HepG2 (cell line): Measurements from ENCODE around the gene BCCIP. TPM values are rescaled to one million over a fixed set of nuclear protein-coding genes. Genes with fewer than 3 reads are reported as not detected.

Experiments used
- ATAC-seq: fragments of 200-7000 bp; cut with Tn5 transposase; 3 replicates; pipeline ENCODE4 v1.9.1; 2020; ENCODE audit warnings: mild to moderate bottlenecking, moderate library complexity
- BruUV-seq: library from RNA; stranded (reverse); fragments of 400-500 nt; replicated peaks from 2 replicates; lab custom pipeline; 2021; lab: Mats Ljungman, UMichigan
- CTCF ChIA-PET: fragments of 300-600 bp; formaldehyde crosslinking; extraction: SDS; loops from one replicate; lab custom pipeline; 2021; ENCODE audit warnings: low total read pairs, inconsistent platforms, low intra/inter-chr PET ratio; lab: Yijun Ruan, JAX
- POLR2A ChIA-PET: fragments of 350-600 bp; sonication (Branson Sonifier 250); formaldehyde crosslinking; loops from one replicate; lab custom pipeline; 2020; ENCODE audit warnings: antibody characterized with exemption, inconsistent platforms; lab: Yijun Ruan, JAX
- DNase-seq: peaks from one replicate; pipeline ENCODE4 v3.0.0-alpha.2; 2015; ENCODE audit warnings: low spot score
- FAIRE-seq: peaks from 3 replicates; lab custom pipeline; 2011; peaks lifted over from hg19 to GRCh38; lab: Jason Lieb, UNC
- H2AFZ ChIP-seq: one replicate; pipeline ENCODE4 v1.6.1; 2011; ENCODE audit warnings: low read length, inconsistent platforms
- H3K27ac ChIP-seq: fragments of 300-600 bp; 3 replicates; pipeline ENCODE4 v1.8.0; 2011; ENCODE audit warnings: mixed run types, mild to moderate bottlenecking, mixed read lengths, low read length, inconsistent platforms; ENCODE audit not compliant: insufficient read depth; ENCODE audit errors: extremely low read length
- H3K27me3 ChIP-seq, 2 experiments: fragments of 200-600 bp in 1 of 2; 2 replicates in 1 of 2; 3 replicates in 1 of 2; pipeline versions ENCODE4 v1.6.0 to v1.8.0; 2011; ENCODE audit warnings: low read length in 2 of 2, mild to moderate bottlenecking in 2 of 2, moderate library complexity in 2 of 2, inconsistent platforms in 1 of 2; ENCODE audit not compliant: insufficient read depth in 2 of 2, control insufficient read depth in 1 of 2
- H3K36me3 ChIP-seq, 2 experiments: fragments of 200-600 bp in 1 of 2; replicated peaks in 1 of 2; 2 replicates in 1 of 2; 3 replicates in 1 of 2; pipeline versions ENCODE4 v1.5.1 to v1.8.0; 2011; ENCODE audit warnings: low read length in 2 of 2, inconsistent platforms in 1 of 2; ENCODE audit not compliant: insufficient read depth in 2 of 2, control insufficient read depth in 1 of 2
- H3K4me1 ChIP-seq: 2 replicates; pipeline ENCODE4 v1.5.1; 2012; ENCODE audit warnings: low read length, inconsistent platforms; ENCODE audit not compliant: insufficient read depth
- H3K4me2 ChIP-seq: 2 replicates; pipeline ENCODE4 v1.6.0; 2011; ENCODE audit warnings: low read depth, low read length, inconsistent platforms
- H3K4me3 ChIP-seq, 3 experiments: fragments of 200-600 bp in 1 of 3; sonication (generic), shearing (Covaris generic) in 1 of 3; replicated peaks in 1 of 3; 2 replicates each; pipeline ENCODE4 v1.5.1; 2011 to 2016; ENCODE audit warnings: low read length in 3 of 3, inconsistent platforms in 2 of 3, low read depth in 2 of 3, mild to moderate bottlenecking in 2 of 3, control low read depth in 1 of 3, mixed read lengths in 1 of 3; ENCODE audit not compliant: insufficient read depth in 1 of 3
- H3K79me2 ChIP-seq: one replicate; pipeline ENCODE4 v1.6.1; 2011; ENCODE audit warnings: low read length, inconsistent platforms; ENCODE audit not compliant: insufficient read depth
- H3K9ac ChIP-seq: 2 replicates; pipeline ENCODE4 v1.6.0; 2011; ENCODE audit warnings: mild to moderate bottlenecking, low read depth, low read length, inconsistent platforms; ENCODE audit not compliant: insufficient read depth
- H3K9me3 ChIP-seq: 2 replicates; pipeline ENCODE4 v1.5.1; 2012; ENCODE audit warnings: mild to moderate bottlenecking, low read length
- H4K20me1 ChIP-seq: 2 replicates; pipeline ENCODE4 v1.6.0; 2011; ENCODE audit warnings: inconsistent platforms, mild to moderate bottlenecking, low read length, moderate library complexity; ENCODE audit not compliant: insufficient read depth
- DNMT3B ChIP-seq: conservative IDR thresholded peaks from 2 replicates; pipeline ENCODE4 v1.6.1; 2016; ENCODE audit warnings: missing biosample characterization, control low read depth
- MEIS1 ChIP-seq: sonication (generic); formaldehyde crosslinking; IDR thresholded peaks from 2 replicates; pipeline ENCODE4 v1.9.0; 2021; ENCODE audit warnings: mild to moderate bottlenecking, missing genetic modification reagents, moderate library complexity, borderline replicate concordance
- NBN ChIP-seq: fragments of 450-650 bp; conservative IDR thresholded peaks from 2 replicates; pipeline ENCODE4 v1.6.1; 2017
- RBAK ChIP-seq: sonication (generic); formaldehyde crosslinking; IDR thresholded peaks from 2 replicates; pipeline ENCODE4 v1.5.1; 2020; ENCODE audit warnings: mild to moderate bottlenecking, missing genetic modification reagents
- REPIN1 ChIP-seq: sonication (generic); formaldehyde crosslinking; IDR thresholded peaks from 2 replicates; pipeline ENCODE4 v1.8.0; 2022; ENCODE audit warnings: missing genetic modification reagents, low read depth, mild to moderate bottlenecking, borderline replicate concordance
- SETDB1 ChIP-seq: sonication (generic); formaldehyde crosslinking; IDR thresholded peaks from 2 replicates; pipeline ENCODE4 v1.5.1; 2020; ENCODE audit warnings: missing genetic modification reagents, mild to moderate bottlenecking, borderline replicate concordance
- ZBTB42 ChIP-seq: sonication (generic); formaldehyde crosslinking; IDR thresholded peaks from 2 replicates; pipeline ENCODE4 v1.5.0; 2020; ENCODE audit warnings: mild to moderate bottlenecking, missing genetic modification reagents
- ZNF225 ChIP-seq: sonication (generic); formaldehyde crosslinking; IDR thresholded peaks from 2 replicates; pipeline ENCODE4 v1.4.0; 2020; ENCODE audit warnings: mild to moderate bottlenecking, missing genetic modification reagents
- ZNF362 ChIP-seq: sonication (generic); formaldehyde crosslinking; IDR thresholded peaks from 2 replicates; pipeline ENCODE4 v1.4.0; 2020; ENCODE audit warnings: missing genetic modification reagents, mild to moderate bottlenecking, borderline replicate concordance
- ZNF382 ChIP-seq: sonication (generic); formaldehyde crosslinking; IDR thresholded peaks from 2 replicates; pipeline ENCODE4 v1.5.0; 2020; ENCODE audit warnings: missing genetic modification reagents, mild to moderate bottlenecking, borderline replicate concordance
- ZNF674 ChIP-seq: sonication (generic); formaldehyde crosslinking; IDR thresholded peaks from 2 replicates; pipeline ENCODE4 v1.5.0; 2020; ENCODE audit warnings: low read depth, mild to moderate bottlenecking, missing genetic modification reagents
- ZNF724P ChIP-seq: sonication (generic); formaldehyde crosslinking; IDR thresholded peaks from 2 replicates; pipeline ENCODE4 v1.8.0; 2022; ENCODE audit warnings: missing genetic modification reagents, borderline replicate concordance
- ZUFSP ChIP-seq: sonication (generic); formaldehyde crosslinking; IDR thresholded peaks from 2 replicates; pipeline ENCODE4 v1.9.0; 2021; ENCODE audit warnings: missing genetic modification reagents, mild to moderate bottlenecking, borderline replicate concordance
- WGBS: methylation state at CpG from one replicate; pipeline ENCODE4 v1.1.6; 2017; ENCODE audit warnings: low lambda C conversion rate; 5-methylcytosine and 5-hydroxymethylcytosine counted together
- in situ Hi-C: cut with HindIII; loops from 2 replicates; pipeline ENCODE4 v1.10.0; 2017; ENCODE audit warnings: low pct_unique_long_range_greater_than_20kb; ENCODE audit not compliant: extremely low pct_ligation_motif_present
- intact Hi-C: fragments of 100-400 bp; cut with micrococcal nuclease; formaldehyde crosslinking; loops from one replicate; pipeline ENCODE4 v1.10.0; 2022; ENCODE audit not compliant: unreplicated experiment
- polyA plus RNA-seq, 8 experiments: library from polyadenylated mRNA; depleted of rRNA in 3 of 8; stranded (reverse) in 7 of 8; unstranded in 1 of 8; fragments of >200 nt; fragmentation: Illumina TruSeq in 4 of 8; extraction: Trizol in 4 of 8; gene quantifications; 2 replicates each; pipeline versions ENCODE4 v1.2.1 to v1.2.3, GENCODE V29; 2011 to 2016; ENCODE audit warnings: low read depth in 4 of 8, missing spikeins in 1 of 8, mixed read lengths in 1 of 8; ENCODE audit not compliant: insufficient read depth in 1 of 8
- total RNA-seq, 5 experiments: library from RNA; depleted of rRNA; stranded (reverse); fragments of >200 nt; fragmentation: Illumina TruSeq; extraction: Trizol; gene quantifications; 2 replicates each; pipeline ENCODE4 v1.2.3, GENCODE V29; 2016; ENCODE audit warnings: low read depth in 1 of 5

Gene BCCIP
- total and polyA plus RNA-seq, 2 of the 13 experiments (the other 11 are each of a cell fraction or from before 2014, with no cell fraction given): 37.0 to 132 TPM

- BruUV-seq: no TSS peak
- Histone ChIP-seq H3K9ac (no peak overlapping the region), H3K27ac (no peak overlapping the region), H3K79me2 (no peaks in the 10 kb centered on the region), H3K4me3 (no peak overlapping the region), H3K9me3 (no peaks in the 10 kb centered on the region), H2AFZ (no peak overlapping the region), H3K36me3 (peaks cover 12% of the 10 kb centered on the region in 2 experiments; a peak in 4 of 5 replicates), H3K27me3 (no peaks in the 10 kb centered on the region), H3K4me2 (no peak overlapping the region), H3K4me1 (no peaks in the 10 kb centered on the region), H4K20me1 (no peaks in the 10 kb centered on the region)
- FAIRE-seq (no peak), ATAC-seq (no peak), DNase-seq (no peak)
- TF ChIP-seq MEIS1 (no peak), ZNF225 (CRISPR knock-in tag) (no peak), ZNF674 (CRISPR knock-in tag) (no peak), DNMT3B (no peak), SETDB1 (CRISPR knock-in tag) (no peak), NBN (no peak), ZUFSP (CRISPR knock-in tag) (no peak), ZNF724P (CRISPR knock-in tag) (no peak), RBAK (CRISPR knock-in tag) (no peak), ZNF382 (CRISPR knock-in tag) (no peak), ZBTB42 (CRISPR knock-in tag) (no peak), REPIN1 (CRISPR knock-in tag) (no peak), ZNF362 (CRISPR knock-in tag) (no peak)
- in situ Hi-C loops: no loop called here
- ChIA-PET POLR2A (no interaction called here), CTCF (no interaction called here)
- intact Hi-C loops: loop anchor here (5.0 kb wide), 3 partner anchors 116 to 731 kb away; no protein-coding TSS in a partner anchor
- 95% methylated on average over 5 of the region's 7 CpGs for WGBS
Measured at GRCh38 chr10:125866421-125867029, 43.2 kb downstream of the BCCIP start.
